Spleen (tissue), 7 donors: ENCODE measurements around the gene HNF4A.

Source experiments
- CTCF ChIP-seq, 11 experiments: fragments of 200-600 bp in 7 of 11; fragments of 450-650 bp in 4 of 11; sonication (generic) in 4 of 11; IDR thresholded peaks in 8 of 11; conservative IDR thresholded peaks in 3 of 11; 1 replicate in 7 of 11; 2 replicates in 4 of 11; pipeline versions ENCODE4 v1.4.0 to v1.8.0; 2016 to 2021; ENCODE audit warnings: antibody characterized with exemption in 11 of 11, inconsistent platforms in 4 of 11, mild to moderate bottlenecking in 1 of 11
- POLR2A ChIP-seq, 3 donors: fragments of 450-650 bp; IDR thresholded peaks; one replicate each; pipeline ENCODE4 v1.5.1; 2017; ENCODE audit warnings: antibody characterized with exemption in 3 of 3, mild to moderate bottlenecking in 1 of 3
- donor health status: DM: no; HTN: no; CAD: no; lungs with moderate emphysema.
- donor health status: DM: no; HTN: no; CAD: no.
- donor health status: DM: no; HTN: no; CAD: no.

GRCh38 chr20:44477151-44477550 is 121.7 kb downstream of the HNF4A start:
- TF ChIP-seq POLR2A (IDR thresholded peaks at IDR 0.05) (no peak), CTCF (IDR thresholded peaks at IDR 0.05 in 8 of 11, conservative IDR thresholded peaks at IDR 0.05 in 3 of 11) (no peak)
